H1 (cell line): ENCODE measurements around the gene GSG1L2. TPM values are rescaled to one million over a fixed set of nuclear protein-coding genes. Genes with fewer than 3 reads are reported as not detected.

Experiments
- CTCF ChIA-PET: fragments of 300-600 bp; sonication (Branson Sonifier 250); formaldehyde crosslinking; loops from one replicate; lab custom pipeline; 2021; ENCODE audit not compliant: partially characterized antibody; lab: Charles Lee
- POLR2A ChIA-PET: fragments of 300-600 bp; sonication (Branson Sonifier 250); formaldehyde crosslinking; loops from one replicate; lab custom pipeline; 2021; ENCODE audit warnings: inconsistent platforms; ENCODE audit not compliant: partially characterized antibody; lab: Charles Lee
- DNase-seq, 2 experiments: peaks; one replicate each; pipeline versions ENCODE4 v3.0.0 to v3.0.0-alpha.2; 2010 to 2022; ENCODE audit warnings: low spot score in 2 of 2, low read depth in 1 of 2, mixed read lengths in 1 of 2
- FAIRE-seq: peaks from 2 replicates; lab custom pipeline; 2011; peaks lifted over from hg19 to GRCh38; lab: Jason Lieb, UNC
- H2AFZ ChIP-seq: 2 replicates; pipeline ENCODE4 v1.8.1; 2012; ENCODE audit warnings: low read length, inconsistent platforms
- H2AK5ac ChIP-seq: 2 replicates; pipeline ENCODE4 v1.6.1; 2013; ENCODE audit warnings: low read depth, low read length
- H2BK120ac ChIP-seq: replicated peaks from 2 replicates; pipeline ENCODE3; 2013; ENCODE audit warnings: low read depth, low read length, inconsistent platforms
- H2BK12ac ChIP-seq: 2 replicates; pipeline ENCODE4 v1.6.1; 2013; ENCODE audit warnings: low read depth, low read length
- H2BK15ac ChIP-seq: 2 replicates; pipeline ENCODE4 v1.6.1; 2013; ENCODE audit warnings: low read length
- H2BK20ac ChIP-seq: 2 replicates; pipeline ENCODE4 v1.6.1; 2013; ENCODE audit warnings: low read length
- H2BK5ac ChIP-seq: 2 replicates; pipeline ENCODE4 v1.6.1; 2013; ENCODE audit warnings: low read depth, low read length
- H3K14ac ChIP-seq: 2 replicates; pipeline ENCODE4 v1.6.1; 2013; ENCODE audit warnings: inconsistent platforms; ENCODE audit not compliant: insufficient read length
- H3K18ac ChIP-seq: 2 replicates; pipeline ENCODE4 v1.6.1; 2013; ENCODE audit warnings: low read length; ENCODE audit errors: extremely low read depth
- H3K23ac ChIP-seq: 2 replicates; pipeline ENCODE4 v1.6.1; 2013; ENCODE audit warnings: inconsistent platforms; ENCODE audit not compliant: insufficient read length
- H3K23me2 ChIP-seq: 2 replicates; pipeline ENCODE4 v1.6.1; 2013; ENCODE audit warnings: low read depth, low read length
- H3K27ac ChIP-seq: 2 replicates; pipeline ENCODE4 v1.6.1; 2011; ENCODE audit warnings: low read depth, low read length, inconsistent platforms
- H3K27me3 ChIP-seq, 4 experiments: replicated peaks in 1 of 4; 1 replicate in 1 of 4; 2 replicates in 3 of 4; pipeline versions ENCODE4 v1.6.1 to v1.8.1; 2011 to 2013; ENCODE audit warnings: low read length in 3 of 4, mild to moderate bottlenecking in 3 of 4, inconsistent platforms in 2 of 4, mixed read lengths in 2 of 4, moderate library complexity in 1 of 4; ENCODE audit not compliant: control insufficient read depth in 3 of 4, insufficient read depth in 3 of 4; ENCODE audit errors: extremely low read depth in 1 of 4
- H3K36me3 ChIP-seq, 4 experiments: 2 replicates each; pipeline versions ENCODE4 v1.6.1 to v1.8.1; 2011 to 2013; ENCODE audit warnings: mild to moderate bottlenecking in 4 of 4, low read length in 3 of 4, moderate library complexity in 2 of 4, control low read depth in 1 of 4, inconsistent platforms in 1 of 4; ENCODE audit not compliant: insufficient read depth in 4 of 4, control insufficient read depth in 2 of 4
- H3K4ac ChIP-seq: replicated peaks from 2 replicates; pipeline ENCODE3; 2013; ENCODE audit warnings: low read length, low read depth, mixed read lengths, inconsistent platforms; ENCODE audit not compliant: insufficient read length
- H3K4me1 ChIP-seq, 4 experiments: replicated peaks in 1 of 4; 1 replicate in 1 of 4; 2 replicates in 3 of 4; pipeline versions ENCODE4 v1.6.1 to v1.8.1; 2011 to 2013; ENCODE audit warnings: low read length in 3 of 4, inconsistent platforms in 2 of 4, mixed read lengths in 1 of 4; ENCODE audit not compliant: insufficient read depth in 4 of 4, control insufficient read depth in 3 of 4
- H3K4me2 ChIP-seq, 2 experiments: 2 replicates each; pipeline versions ENCODE4 v1.6.1 to v1.8.1; 2011 to 2013; ENCODE audit warnings: low read depth in 2 of 2, low read length in 2 of 2, control low read depth in 1 of 2, inconsistent platforms in 1 of 2, mild to moderate bottlenecking in 1 of 2; ENCODE audit not compliant: insufficient read depth in 1 of 2
- H3K4me3 ChIP-seq, 4 experiments: fragments of 200-600, 300-600 bp in 1 of 4; sonication (generic), shearing (Covaris generic), sonication (Bioruptor Twin) in 1 of 4; 2 replicates each; pipeline versions ENCODE4 v1.5.1 to v1.8.1; 2011 to 2016; ENCODE audit warnings: low read length in 4 of 4, low read depth in 3 of 4, control low read depth in 2 of 4, inconsistent platforms in 2 of 4, mild to moderate bottlenecking in 2 of 4, mixed read lengths in 1 of 4, moderate library complexity in 1 of 4; ENCODE audit not compliant: insufficient read depth in 2 of 4; ENCODE audit errors: extremely low read depth in 1 of 4
- H3K56ac ChIP-seq: replicated peaks from 2 replicates; pipeline ENCODE3; 2013; ENCODE audit warnings: low read depth, mild to moderate bottlenecking, mixed read lengths, low read length, inconsistent platforms; ENCODE audit not compliant: insufficient read length
- H3K79me1 ChIP-seq: 2 replicates; pipeline ENCODE4 v1.6.1; 2013; ENCODE audit warnings: low read depth, low read length, control low read depth
- H3K79me2 ChIP-seq, 2 experiments: 2 replicates each; pipeline versions ENCODE4 v1.6.1 to v1.8.1; 2012 to 2013; ENCODE audit warnings: low read length in 2 of 2, mild to moderate bottlenecking in 2 of 2, inconsistent platforms in 1 of 2; ENCODE audit not compliant: insufficient read depth in 2 of 2, control insufficient read depth in 1 of 2
- H3K9ac ChIP-seq, 4 experiments: replicated peaks in 1 of 4; 1 replicate in 1 of 4; 2 replicates in 3 of 4; pipeline versions ENCODE4 v1.6.1 to v1.8.1; 2011 to 2013; ENCODE audit warnings: low read depth in 3 of 4, low read length in 3 of 4, control low read depth in 2 of 4, mild to moderate bottlenecking in 2 of 4, moderate library complexity in 2 of 4, inconsistent platforms in 1 of 4; ENCODE audit errors: extremely low read depth in 1 of 4
- H3K9me3 ChIP-seq, 2 experiments: 2 replicates each; pipeline versions ENCODE4 v1.6.1 to v1.8.1; 2012 to 2013; ENCODE audit warnings: mild to moderate bottlenecking in 2 of 2, moderate library complexity in 2 of 2, control low read depth in 1 of 2, inconsistent platforms in 1 of 2, low read depth in 1 of 2, low read length in 1 of 2, mixed read lengths in 1 of 2; ENCODE audit not compliant: insufficient read depth in 2 of 2
- H4K20me1 ChIP-seq, 2 experiments: replicated peaks in 1 of 2; 2 replicates each; pipeline versions ENCODE3 to v1.8.1; 2011 to 2013; ENCODE audit warnings: inconsistent platforms in 2 of 2, low read length in 2 of 2, mild to moderate bottlenecking in 1 of 2; ENCODE audit not compliant: insufficient read depth in 2 of 2, control insufficient read depth in 1 of 2
- H4K5ac ChIP-seq: 2 replicates; pipeline ENCODE4 v1.6.1; 2013; ENCODE audit warnings: low read length, low read depth, mixed read lengths, inconsistent platforms; ENCODE audit not compliant: insufficient read length
- H4K8ac ChIP-seq: 2 replicates; pipeline ENCODE4 v1.8.0; 2013; ENCODE audit warnings: mild to moderate bottlenecking, moderate library complexity, low read length, inconsistent platforms; ENCODE audit not compliant: insufficient read depth; ENCODE audit errors: extremely low read depth
- H4K91ac ChIP-seq: replicated peaks from 2 replicates; pipeline ENCODE3; 2013; ENCODE audit warnings: low read length, mixed read lengths, inconsistent platforms; ENCODE audit not compliant: insufficient read length
- RBBP5 ChIP-seq: IDR thresholded peaks from 2 replicates; pipeline ENCODE4 v1.7.1; 2012; ENCODE audit warnings: low read depth, mild to moderate bottlenecking, inconsistent platforms, low read length, moderate library complexity, borderline replicate concordance
- SAP30 ChIP-seq: fragments of 300-600 bp; sonication (generic); IDR thresholded peaks from 2 replicates; pipeline ENCODE4 v1.7.1; 2012; ENCODE audit warnings: low read length, moderate library complexity, mild to moderate bottlenecking, inconsistent platforms; ENCODE audit not compliant: insufficient read depth, insufficient replicate concordance
- WGBS, 2 experiments: shearing (Covaris generic) in 1 of 2; methylation state at CpG; one replicate each; pipeline versions ENCODE4 v1.1.6 to v1.1.7; 2013 to 2015; ENCODE audit warnings: low lambda C conversion rate in 2 of 2, mixed read lengths in 2 of 2, inconsistent platforms in 1 of 2, low coverage in 1 of 2, missing lambda C conversion rate in 1 of 2; ENCODE audit not compliant: insufficient replicate concordance in 2 of 2, insufficient coverage in 1 of 2, insufficient read length in 1 of 2; ENCODE audit errors: extremely low coverage in 1 of 2, missing lambda C conversion rate in 1 of 2; 5-methylcytosine and 5-hydroxymethylcytosine counted together
- polyA plus RNA-seq, 7 experiments: library from polyadenylated mRNA; depleted of rRNA in 3 of 7; stranded (reverse) in 5 of 7; unstranded in 2 of 7; fragments of >200 nt in 5 of 7; fragments of 200-250 nt in 2 of 7; gene quantifications; 1 replicate in 5 of 7; 2 replicates in 1 of 7; 4 replicates in 1 of 7; pipeline versions ENCODE4 v1.2.1 to v1.2.3, GENCODE V29; 2011 to 2013; ENCODE audit warnings: missing spikeins in 2 of 7, mixed read lengths in 2 of 7
- total RNA-seq: library from RNA; stranded (reverse); fragmentation: NEBNext Ultra II Directional; extraction: Animal tissue kit (Norgen Biotek cat#: 25700); gene quantifications from 2 replicates; pipeline ENCODE4 v1.2.1, GENCODE V29; 2021

Gene GSG1L2
- total and polyA plus RNA-seq, 2 of the 8 experiments (the other 6 are each of a cell fraction or from before 2014, with no cell fraction given) = not detected

GRCh38 chr17:9788601-9789000, 33.3 kb downstream of the GSG1L2 start:
- Histone ChIP-seq H4K8ac (no peak overlapping the region), H3K23me2 (no peaks in the 10 kb centered on the region; the same call in 1 of the 2 replicates), H3K79me1 (no peaks in the 10 kb centered on the region), H4K20me1 (no peaks in the 10 kb centered on the region), H3K79me2 (no peaks in the 10 kb centered on the region), H3K4me1 (no peaks in the 10 kb centered on the region), H3K14ac (no peak overlapping the region), H2BK12ac (no peak overlapping the region), H2AK5ac (no peak overlapping the region), H2BK20ac (no peak overlapping the region), H2BK120ac (no peak overlapping the region), H3K18ac (no peak overlapping the region), H2BK15ac (no peak overlapping the region), H3K4me3 (no peak overlapping the region), H2AFZ (no peak overlapping the region)
- ChIA-PET CTCF (interaction anchor here (1.3 to 1.5 kb wide), 3 partner anchors 17 to 34 kb away, joined by 3 to 4 read pairs (median 3); no protein-coding TSS in a partner anchor), POLR2A (no interaction called here)
- WGBS, 2 experiments = 89% methylated on average over 8 of the region's 8 CpGs; no CpG with 5 or more reads in 1 of the 2 experiments
- DNase-seq = no peak
- FAIRE-seq = no peak
- TF ChIP-seq SAP30 (no peak), RBBP5 (no peak)
- TF ChIP-seq, all 59 proteins: peak for 0
- Histone ChIP-seq H3K23ac (no peak overlapping the region), H3K9ac (no peak overlapping the region), H2BK5ac (no peak overlapping the region), H3K56ac (no peak overlapping the region), H3K4me2 (no peak overlapping the region), H4K5ac (no peak overlapping the region), H4K91ac (no peak overlapping the region), H3K4ac (no peak overlapping the region), H3K27me3 (no peaks in the 10 kb centered on the region), H3K36me3 (no peaks in the 10 kb centered on the region), H3K27ac (no peak overlapping the region), H3K9me3 (no peaks in the 10 kb centered on the region)
